T-helper 22 cell (primary cell): ENCODE data around the gene CITED2.
"Not testable (repeated sequence)": the region's sequence is repeated elsewhere in the genome, so short reads cannot be mapped to it uniquely, and the experiment has no call there.

ENCODE experiments used
- DNase-seq: peaks from one replicate; pipeline ENCODE4 v3.0.0-alpha.2; 2020; ENCODE audit warnings: low read depth

The CITED2 gene

DNA sequence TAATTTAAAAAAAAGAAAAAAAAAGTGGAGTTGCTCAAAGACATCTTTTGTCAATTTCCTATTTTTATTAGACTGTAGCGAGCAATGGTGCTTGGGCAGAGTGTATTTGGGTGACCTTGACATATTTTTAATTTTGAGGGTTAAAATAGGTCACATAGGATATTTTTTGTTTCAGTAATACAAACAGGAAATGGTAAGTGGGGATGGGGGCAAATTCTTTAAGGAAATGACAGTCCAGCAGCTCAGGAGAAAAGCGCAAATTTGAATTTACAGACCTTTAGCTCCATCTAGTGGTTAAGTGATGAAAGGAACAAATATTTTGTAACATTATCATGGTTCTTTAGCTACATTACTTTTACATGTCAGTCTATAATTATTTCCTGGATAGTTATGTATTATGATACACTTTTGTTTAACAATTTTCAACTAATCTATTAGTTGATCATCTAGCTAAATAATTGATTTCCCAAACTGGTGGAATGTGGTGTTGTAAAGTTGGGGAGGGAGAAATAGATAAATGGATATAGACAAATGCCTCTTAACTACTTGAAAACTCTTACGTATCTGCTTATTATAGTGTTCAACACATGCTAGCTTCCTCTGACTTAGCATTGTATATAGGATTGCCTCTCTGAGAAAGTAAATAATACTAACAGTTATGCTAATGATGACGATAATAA, 10.0 kb downstream of the CITED2 start:
- no peak for DNase-seq

DNA sequence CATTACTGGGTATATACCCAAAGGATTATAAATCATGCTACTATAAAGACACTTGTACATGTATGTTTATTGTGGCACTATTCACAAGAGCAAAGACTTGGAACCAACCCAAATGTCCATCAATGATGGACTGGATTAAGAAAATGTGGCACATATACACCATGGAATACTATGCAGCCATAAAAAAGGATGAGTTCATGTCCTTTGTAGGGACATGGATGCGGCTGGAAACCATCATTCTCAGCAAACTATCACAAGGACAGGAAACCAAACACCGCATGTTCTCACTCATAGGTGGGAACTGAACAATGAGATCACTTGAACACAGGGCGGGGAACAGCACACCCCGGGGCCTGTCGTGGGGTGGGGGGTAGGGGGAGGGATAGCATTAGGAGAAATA, 10.7 kb downstream of the CITED2 start:
- DNase-seq: not testable (repeated sequence)

DNA sequence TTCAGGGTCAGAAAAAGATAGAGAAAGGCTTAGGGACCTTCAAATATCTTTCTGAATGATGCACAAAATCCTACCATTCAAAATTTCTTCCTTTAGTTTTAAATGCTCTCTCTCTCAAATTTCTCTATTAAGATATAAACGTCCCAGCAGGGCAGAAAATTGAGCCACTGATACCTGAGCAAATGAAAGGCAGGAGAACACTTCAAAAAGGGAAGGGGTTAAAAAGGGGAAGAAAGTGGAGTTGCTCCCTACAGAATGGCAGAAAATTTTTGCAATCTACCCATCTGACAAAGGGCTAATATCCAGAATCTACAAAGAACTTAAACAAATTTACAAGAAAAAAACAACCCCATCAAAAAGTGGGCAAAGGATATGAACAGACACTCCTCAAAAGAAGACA, 11.3 kb downstream of the CITED2 start:
- not testable (repeated sequence) for DNase-seq

DNA sequence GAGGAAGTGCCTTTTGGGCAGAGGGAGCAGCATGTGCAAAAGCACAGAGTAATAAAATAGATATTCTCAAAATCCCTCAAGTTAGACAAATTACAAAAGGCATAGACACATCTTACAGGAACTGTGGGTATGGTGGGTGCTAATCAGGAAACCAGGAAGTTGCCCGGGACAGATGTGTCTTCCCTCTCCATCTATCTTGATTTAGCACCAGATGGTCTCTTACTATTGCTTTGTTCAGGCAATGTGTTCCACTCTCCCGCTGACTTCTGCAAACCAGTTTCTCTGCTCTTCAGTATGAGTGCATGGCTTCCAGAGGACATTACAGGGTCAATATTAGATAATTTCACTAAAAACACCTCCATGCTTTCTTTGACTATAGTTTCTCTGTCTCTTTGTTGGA, 13.2 kb downstream of the CITED2 start:
- no peak for DNase-seq

DNA sequence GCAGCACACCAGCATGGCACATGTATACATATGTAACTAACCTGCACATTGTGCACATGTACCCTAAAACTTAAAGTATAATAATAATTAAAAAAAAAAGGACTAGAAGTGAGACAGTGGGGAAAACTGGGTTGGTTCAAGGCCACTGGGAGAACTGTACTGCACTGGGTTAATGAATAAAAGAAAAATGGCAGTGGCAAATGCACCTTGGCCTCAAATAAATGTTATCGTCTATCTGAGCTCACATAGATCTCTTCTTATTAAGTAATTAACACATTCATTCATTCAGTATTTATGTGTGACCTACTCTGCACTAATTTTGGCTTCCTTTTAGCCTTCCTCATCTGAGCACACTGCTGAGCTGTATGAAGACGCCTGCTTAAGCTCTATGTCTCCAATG, 17.5 kb downstream of the CITED2 start:
- DNase-seq: no peak

DNA sequence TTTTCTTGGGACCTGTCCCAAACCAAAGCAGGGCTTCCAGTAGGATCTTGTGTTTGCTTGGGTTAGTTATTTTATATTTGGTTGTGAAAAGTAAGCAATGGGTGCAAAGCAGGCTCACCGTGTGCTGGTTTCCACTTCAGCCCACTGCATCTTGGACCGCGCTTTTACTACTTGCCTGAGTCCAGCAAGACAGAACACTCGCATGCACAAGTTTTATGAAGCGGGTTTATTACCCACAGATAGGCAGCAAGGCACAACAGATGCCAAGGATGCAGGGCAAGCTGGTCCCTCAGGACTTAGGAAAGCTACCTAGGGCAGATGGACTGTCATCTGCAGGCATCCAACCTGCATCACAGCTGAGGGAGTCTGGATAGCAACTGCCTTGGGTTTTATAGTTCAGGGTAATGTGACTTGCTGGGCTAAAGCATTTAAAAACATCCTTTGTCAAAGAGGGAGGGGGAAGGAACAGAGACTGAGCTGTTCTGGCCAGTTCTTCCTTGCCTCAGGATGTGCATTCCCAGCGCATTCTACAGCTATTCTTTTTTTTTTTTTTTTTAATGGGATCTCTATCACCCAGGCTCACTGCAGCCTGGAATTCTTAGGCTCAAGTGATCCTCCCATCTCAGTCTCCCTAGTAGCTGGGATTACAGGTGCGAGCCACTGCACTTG, 18.5 kb downstream of the CITED2 start:
- no peak for DNase-seq

DNA sequence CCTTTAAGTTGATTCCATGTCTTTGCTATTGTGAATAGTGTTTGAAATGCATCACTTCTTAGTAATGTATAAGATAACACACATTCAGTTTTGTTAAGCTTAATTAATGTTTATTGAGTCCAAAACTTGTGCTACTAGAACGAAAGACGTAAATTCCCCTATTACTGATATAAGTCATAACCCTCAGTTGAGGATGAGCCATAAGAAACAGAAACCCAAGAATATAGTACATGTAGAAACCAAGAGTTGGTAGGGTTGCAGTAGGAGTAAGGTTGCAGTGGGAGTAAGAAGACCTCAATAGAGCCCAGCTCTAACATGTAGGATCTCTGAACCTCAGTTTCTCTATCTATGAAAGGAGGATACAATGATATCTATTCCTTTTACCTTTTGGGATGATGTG, 19.3 kb downstream of the CITED2 start:
- DNase-seq: no peak

DNA sequence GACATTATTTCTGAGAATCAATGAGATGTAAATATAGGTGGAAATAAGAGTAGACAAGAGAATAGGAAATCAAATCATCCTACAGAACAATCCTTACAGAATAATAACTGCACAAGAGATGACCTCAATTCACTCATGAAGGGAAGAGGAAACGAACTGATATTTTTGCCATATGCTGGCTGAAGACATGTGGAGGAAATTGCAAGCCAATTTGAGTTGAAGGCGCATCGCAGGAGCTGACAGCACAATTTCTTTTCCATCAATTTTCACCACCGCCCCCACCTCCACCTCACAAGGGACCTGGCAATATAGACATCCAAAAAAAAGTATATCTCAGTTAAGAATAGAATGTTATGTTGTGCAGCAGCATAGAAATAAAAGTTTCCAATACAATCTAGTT, 20.3 kb downstream of the CITED2 start:
- no peak for DNase-seq

DNA sequence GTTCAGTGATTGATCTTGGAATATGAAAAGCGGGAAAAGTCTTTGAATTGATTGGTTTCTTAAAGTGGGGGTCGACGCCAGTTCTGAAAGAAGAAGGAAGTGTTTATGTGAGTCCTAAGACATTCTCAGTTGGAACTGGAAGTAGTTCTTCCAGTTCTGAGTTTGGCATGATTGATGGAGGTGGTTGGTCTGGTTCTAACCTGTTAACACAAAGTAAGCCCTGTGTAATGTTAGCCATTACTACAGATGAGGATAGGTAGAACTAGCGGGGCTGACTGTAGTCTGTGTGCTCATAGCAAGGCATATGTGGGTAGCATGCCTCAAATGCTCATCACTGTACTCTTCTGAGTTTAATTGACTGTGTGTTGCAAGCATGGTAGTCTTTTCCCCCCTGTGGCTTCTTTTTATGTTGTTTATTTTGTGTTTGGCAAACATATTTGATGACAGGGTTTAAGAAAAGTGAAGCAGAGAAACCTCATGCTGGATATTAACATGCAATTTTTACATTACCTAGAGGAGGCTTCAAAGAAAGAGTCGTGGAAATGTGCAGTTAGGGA, 24.9 kb downstream of the CITED2 start:
- DNase-seq: no peak

DNA sequence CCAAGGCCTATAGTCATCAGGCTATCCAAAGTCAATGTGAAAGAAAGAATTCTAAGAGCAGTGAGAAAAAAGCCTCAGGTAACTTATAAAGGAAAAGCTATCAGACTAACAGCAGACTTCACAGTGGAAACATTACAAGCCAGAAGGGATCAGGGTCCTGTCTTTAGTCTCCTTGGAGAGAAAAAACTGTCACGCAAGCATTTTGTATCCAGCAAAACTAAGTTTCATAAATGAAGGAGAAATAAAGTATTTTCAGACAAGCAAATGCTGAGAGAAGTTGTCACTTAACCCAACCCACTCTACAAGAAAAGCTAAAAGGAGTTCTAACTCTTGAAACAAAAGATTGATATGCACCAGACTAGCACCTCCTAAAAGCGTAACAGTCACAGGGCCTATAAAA, 28.1 kb downstream of the CITED2 start:
- DNase-seq: no peak

DNA sequence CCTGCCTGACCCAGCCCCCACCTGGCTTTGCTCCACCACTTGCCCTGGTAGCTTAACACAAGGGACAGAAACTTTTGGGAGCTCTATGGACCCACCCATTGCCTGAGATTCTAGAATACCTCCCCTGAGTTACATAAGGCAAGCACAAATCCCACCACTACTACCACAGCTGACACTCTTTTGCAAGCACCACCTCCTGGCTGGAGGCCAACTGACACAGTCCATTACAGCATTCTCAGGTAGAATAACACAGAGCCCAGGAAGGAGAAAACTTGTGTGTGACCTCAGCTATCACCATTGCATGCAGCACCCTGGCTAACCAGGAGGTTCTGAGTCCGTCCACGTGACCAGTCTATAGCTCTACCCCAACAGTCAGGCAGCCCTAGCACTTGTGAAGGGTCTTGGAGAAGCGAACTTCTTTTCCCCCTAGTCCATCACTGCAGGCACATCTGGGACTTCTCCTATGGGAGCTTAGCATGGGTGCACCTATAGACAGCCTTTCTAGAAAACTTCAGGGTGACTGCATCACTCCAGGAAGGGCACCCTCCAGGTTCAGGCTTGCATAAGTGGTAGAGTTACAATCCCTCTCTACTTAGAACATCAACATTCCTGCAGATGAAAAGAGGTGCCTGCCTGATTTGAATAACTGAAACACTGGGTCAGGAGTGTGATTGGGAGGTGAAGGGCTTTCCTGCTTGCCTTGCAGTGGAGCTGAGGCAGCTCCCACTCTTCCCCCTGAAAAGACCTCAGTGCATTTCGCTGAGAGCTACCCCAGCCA, 30.1 kb downstream of the CITED2 start:
- no peak for DNase-seq

DNA sequence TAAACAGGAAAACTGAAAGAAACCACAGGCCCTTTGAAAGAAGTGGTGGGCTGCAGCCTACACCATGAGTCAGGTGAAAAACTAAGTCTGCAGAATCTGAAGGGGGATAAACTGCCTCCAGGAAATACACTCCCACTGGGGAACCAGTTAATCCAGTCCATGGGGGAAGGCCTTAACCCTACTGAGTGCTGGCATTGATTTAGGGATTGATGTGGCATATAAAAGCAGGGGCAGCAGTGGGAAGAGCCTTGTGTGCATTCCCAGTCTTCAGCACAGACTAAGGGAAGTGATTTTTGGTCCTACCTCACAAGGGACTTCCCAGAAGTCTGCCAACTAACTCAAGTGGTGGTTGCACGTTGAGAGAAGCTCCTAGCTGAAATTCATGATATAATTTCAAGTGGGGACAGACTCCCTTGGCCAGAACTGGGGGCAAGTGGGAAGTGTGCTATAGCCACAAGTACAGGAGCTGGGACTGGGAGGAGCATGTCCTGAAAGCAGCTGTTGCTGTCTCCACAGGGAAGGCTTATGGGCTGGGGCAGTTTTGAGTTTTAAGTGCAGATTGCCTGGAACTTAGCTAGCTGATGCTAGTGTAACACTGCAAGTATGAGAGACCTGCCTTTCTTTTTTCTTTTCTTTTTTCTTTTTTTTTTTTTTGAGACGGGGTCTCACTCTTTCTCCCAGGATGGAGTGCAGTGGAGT, 31.2 kb downstream of the CITED2 start:
- no peak for DNase-seq

DNA sequence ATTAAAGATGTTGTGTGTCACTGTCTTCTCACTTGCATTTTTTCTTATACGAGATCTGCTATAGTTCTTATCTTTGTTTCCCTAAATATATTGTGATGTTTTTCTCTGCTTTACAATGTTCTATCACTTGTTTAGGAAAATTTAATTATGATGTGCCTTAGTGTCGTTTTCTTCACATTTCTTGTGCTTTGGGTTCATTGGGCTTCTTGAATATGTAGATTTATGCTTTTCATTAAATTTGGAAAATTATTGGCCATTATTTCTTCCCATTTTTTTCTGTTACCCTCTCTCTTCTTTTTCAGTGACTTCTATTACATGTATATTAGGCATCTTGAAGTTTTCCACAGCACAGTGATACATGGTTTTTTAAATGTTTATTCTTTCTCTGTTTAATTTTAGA, 33.4 kb downstream of the CITED2 start:
- no peak for DNase-seq

DNA sequence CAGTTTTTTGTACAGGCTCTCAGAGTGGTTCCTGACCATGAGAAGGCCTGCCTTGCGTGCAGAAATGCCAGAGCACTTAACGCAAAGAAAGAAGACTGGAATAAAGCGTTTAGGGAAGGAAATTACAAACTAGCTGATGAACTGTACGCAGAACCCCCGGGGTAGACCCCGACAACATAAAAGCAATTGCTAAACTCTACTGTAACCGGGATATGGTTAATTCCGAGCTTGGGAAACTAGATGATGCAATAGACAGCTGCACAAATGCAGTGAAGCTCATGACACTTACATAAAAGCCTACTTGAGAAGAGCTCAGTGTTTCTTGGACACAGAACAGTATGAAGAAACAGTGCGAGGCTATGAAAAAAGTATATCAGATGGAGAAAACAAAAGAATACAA, 35.7 kb downstream of the CITED2 start:
- no peak for DNase-seq

DNA sequence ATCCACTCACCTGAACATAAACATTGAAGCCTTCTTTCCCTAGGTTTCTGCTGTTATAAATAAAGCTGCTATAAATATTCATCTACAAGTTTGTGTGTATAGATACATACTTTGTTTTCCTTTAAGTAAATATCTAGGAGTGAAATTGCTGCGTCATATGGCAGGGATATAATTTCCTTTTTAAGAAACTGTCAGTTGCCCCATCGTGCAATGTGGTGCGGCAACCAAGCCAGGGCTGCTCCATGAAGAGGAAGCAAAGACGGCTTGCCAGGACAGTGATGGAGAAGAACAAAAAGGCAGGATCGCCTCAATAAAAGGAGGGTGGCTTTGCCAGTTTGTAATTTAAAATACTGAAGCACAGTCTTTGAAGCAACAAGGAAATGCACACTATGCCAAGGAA, 36.6 kb downstream of the CITED2 start:
- DNase-seq: no peak

DNA sequence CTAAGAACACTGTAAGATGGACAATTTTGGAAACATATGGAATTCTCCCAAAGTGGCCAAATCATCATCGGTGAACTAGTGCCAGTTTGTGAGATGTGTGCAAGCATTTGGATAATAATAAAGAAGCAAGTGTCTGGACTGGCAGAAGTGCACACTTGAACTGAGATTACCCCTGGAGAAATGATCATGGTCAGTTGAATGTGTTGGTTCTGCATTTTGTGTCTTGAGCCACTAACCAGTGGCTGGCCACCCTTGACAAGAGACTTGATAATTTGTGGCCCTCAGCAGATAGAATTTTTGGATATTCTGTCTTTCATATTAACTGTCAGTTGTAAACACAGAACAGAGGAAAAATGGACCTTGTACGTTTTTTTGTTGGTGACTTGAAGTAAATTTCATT, 37.4 kb downstream of the CITED2 start:
- no peak for DNase-seq

DNA sequence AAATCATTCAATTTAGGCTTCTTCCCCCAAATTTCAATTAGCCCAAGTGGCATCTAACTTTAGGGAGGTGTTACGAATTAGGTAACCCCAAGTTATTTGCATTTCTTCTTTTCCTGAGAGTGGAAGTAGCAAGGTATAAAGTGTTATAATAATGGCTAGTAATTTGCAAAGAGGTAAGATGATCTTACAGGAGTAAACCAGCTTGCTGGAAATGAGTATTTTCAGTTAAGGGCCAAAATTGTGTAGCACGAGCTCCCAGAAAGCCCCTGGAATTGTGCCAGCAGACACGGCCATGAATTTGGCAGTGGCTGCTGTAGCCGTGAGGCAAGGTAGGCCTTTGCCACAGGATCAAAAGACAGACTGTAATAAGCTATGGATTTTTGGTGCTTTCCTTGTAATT, 38.0 kb downstream of the CITED2 start:
- DNase-seq: no peak

DNA sequence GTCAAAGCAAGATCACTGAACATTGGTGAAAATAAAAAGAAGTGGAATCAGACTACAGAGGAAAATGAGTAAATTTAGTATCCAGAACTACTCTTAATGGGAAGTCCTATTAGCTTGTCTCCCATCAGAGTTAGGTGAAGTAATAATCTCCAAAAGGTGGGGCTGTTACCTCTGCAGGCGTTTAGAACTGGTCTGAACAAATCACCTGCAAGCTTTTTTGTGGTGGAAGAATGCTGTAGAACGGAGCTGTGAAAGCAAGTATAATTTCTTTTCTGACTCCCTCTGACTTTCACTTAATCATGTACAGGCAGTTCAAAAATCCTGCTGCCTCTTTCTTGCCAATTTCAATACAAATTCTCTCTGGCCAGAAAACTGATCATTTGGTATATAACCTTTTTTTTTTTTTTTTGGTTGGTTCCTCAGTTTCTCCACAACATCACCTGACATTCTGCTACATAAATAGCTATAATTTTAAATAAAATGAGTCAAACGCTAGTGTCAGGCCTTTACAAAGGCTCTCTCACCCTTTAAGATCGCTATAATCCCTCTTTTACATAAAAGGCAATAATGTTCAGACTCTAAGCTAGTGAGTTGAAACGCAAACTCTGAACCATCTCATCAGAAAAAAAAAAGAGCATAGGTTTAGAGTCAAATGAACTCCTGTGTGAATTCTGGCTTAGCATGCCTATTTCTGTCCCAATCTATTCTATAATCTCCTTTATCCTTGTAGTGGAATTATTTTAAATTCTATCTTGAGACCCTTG, 38.8 kb downstream of the CITED2 start:
- no peak for DNase-seq

DNA sequence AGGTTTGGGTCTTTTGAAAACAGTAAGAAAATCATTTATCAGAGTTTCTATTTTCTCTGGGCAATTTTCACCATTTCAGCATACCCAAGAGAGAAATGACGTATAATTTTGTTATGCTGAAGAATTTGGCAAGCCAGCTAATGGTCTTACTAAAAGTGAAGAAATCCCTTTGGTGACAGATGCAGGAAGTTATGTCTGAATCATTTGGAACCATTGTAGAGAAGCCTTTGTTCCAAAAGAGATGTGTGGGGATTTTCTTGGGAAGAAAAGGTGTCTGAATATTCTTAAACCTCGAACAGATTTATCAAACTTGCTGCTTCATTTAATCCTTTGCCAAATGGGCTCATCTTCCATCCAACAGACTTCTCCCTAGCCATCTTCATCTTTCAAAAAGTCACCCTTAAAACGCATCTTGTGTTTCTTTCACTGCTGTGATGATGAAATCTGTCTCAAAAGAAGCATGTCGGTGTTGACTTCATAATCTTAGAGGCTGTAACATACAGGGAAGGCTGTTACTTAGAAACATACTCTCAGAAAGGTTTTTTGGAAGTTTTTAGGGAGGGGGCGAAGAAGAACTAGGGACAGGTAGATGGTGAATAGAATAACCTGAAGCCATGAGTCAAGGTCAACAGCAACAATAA, 39.5 kb downstream of the CITED2 start:
- DNase-seq: no peak

DNA sequence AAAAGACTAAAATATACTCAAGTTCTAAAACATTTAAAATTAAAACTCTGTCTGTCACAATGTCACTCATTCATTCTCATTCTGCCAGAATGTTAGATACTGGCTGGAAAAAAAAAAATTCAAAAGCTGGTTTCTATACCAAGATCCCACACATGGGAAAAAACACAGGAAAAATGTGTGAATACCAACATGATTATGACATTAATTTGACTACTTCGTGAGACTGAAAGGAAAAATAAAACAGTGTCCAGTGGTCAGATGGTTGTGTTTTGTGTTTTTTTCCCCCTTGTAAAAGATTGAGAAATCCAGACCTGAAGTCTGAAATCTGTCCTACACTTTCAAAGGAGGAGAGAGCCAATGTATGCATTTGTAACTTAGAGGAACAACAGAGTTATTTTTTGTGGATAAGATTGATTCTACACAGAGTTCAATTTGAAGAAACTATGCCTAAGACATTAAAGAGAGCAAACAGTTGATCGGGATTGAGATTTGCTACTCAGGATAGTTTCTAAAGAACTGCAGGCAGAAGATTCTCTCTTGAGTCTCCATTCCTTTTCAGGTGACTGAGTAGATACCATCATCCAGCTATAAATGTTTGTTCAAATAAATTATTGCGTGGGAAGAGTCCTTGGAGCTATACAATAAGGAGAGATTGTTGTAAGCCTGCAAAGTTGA, 43.5 kb downstream of the CITED2 start:
- no peak for DNase-seq

DNA sequence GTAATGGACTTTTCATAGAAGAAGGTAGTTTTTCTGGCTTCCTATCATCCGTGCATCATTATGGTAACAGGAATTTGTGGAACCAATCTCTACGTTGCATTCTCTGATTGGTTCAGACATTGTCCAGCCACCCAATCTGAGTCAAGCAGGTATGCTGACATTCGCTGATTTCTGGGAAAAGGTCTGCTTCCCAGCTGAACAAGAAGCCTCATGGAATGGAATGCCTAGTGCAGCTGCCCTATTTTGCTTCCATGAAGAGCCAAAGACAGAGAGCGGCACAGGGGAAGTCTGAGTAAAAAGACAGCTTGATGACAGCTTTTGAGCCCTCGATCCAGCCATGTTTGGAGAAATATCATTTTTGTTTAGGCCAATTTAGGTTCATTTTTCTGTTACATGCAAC, 44.1 kb downstream of the CITED2 start:
- DNase-seq: no peak
